H1 (cell line): ENCODE results near the gene CETN1. TPM values are rescaled to one million over a fixed set of nuclear protein-coding genes. Genes with fewer than 3 reads are reported as not detected.

Source experiments
- HDAC2 ChIP-seq, 2 experiments: fragments of 300-600 bp in 1 of 2; sonication (generic) in 1 of 2; IDR thresholded peaks; 2 replicates each; pipeline ENCODE4 v1.6.1; 2011 to 2012; ENCODE audit warnings: low read depth in 2 of 2, low read length in 2 of 2, mild to moderate bottlenecking in 2 of 2, moderate library complexity in 2 of 2, borderline replicate concordance in 1 of 2, inconsistent platforms in 1 of 2
- polyA plus RNA-seq, 7 experiments: library from polyadenylated mRNA; depleted of rRNA in 3 of 7; stranded (reverse) in 5 of 7; unstranded in 2 of 7; fragments of >200 nt in 5 of 7; fragments of 200-250 nt in 2 of 7; gene quantifications; 1 replicate in 5 of 7; 2 replicates in 1 of 7; 4 replicates in 1 of 7; pipeline versions ENCODE4 v1.2.1 to v1.2.3, GENCODE V29; 2011 to 2013; ENCODE audit warnings: missing spikeins in 2 of 7, mixed read lengths in 2 of 7
- total RNA-seq: library from RNA; stranded (reverse); fragmentation: NEBNext Ultra II Directional; extraction: Animal tissue kit (Norgen Biotek cat#: 25700); gene quantifications from 2 replicates; pipeline ENCODE4 v1.2.1, GENCODE V29; 2021

The CETN1 gene
- total and polyA plus RNA-seq, 2 of the 8 experiments (the other 6 are each of a cell fraction or from before 2014, with no cell fraction given), result not detected

DNA sequence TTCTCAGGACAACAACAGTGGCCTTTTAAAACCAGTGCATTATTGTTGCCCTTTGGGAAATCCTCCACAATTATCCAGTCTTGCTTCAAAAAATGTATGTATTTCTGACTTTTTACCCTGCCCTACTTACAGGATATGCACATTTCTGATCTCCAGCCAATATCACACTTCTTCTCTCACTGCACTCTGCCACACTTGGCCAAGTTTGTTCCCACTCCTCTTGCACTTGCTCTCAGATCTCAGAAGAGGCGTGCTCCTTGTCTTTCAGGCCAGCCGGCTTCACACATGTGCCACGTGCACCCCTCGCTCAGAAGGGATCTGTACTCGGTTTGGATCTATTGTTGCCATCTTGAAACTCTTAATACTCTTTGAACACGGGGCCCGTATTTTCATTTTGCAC, 32.0 kb downstream of the CETN1 start (continued):
- no peak for TF ChIP-seq HDAC2 (IDR thresholded peaks at IDR 0.05; ENCODE audit: borderline replicate concordance in 1 of 2, low read depth in 2 of 2, low read length in 2 of 2)
